Stimulated activated memory B cell treated with anti-CD40 and anti-IgM and Interleukin-4, amounts not matched to agents 10 μg/mL and 1 μg/mL and 100 μg/mL, for 72 hours (primary cell): ENCODE data around the gene ATP10A.

Experiments used
- ATAC-seq: fragments of 150-1000 bp; cut with Tn5 transposase; 2 replicates; pipeline ENCODE4 v1.10.0; 2021
- H3K27ac Mint-ChIP-seq: one replicate; pipeline ENCODE4 v1.8.0; 2022; ENCODE audit warnings: mild to moderate bottlenecking, mixed read lengths
- H3K27me3 Mint-ChIP-seq: one replicate; pipeline ENCODE4 v1.8.0; 2022; ENCODE audit warnings: mixed read lengths
- H3K36me3 Mint-ChIP-seq: one replicate; pipeline ENCODE4 v1.8.0; 2022; ENCODE audit warnings: mixed read lengths
- H3K4me1 Mint-ChIP-seq: one replicate; pipeline ENCODE4 v1.8.0; 2022; ENCODE audit warnings: mixed read lengths
- H3K4me3 Mint-ChIP-seq: one replicate; pipeline ENCODE4 v1.8.0; 2022; ENCODE audit warnings: mild to moderate bottlenecking, moderate library complexity, mixed read lengths
- H3K9me3 Mint-ChIP-seq: one replicate; pipeline ENCODE4 v1.8.0; 2022; ENCODE audit warnings: mixed read lengths

Gene ATP10A, protein sequence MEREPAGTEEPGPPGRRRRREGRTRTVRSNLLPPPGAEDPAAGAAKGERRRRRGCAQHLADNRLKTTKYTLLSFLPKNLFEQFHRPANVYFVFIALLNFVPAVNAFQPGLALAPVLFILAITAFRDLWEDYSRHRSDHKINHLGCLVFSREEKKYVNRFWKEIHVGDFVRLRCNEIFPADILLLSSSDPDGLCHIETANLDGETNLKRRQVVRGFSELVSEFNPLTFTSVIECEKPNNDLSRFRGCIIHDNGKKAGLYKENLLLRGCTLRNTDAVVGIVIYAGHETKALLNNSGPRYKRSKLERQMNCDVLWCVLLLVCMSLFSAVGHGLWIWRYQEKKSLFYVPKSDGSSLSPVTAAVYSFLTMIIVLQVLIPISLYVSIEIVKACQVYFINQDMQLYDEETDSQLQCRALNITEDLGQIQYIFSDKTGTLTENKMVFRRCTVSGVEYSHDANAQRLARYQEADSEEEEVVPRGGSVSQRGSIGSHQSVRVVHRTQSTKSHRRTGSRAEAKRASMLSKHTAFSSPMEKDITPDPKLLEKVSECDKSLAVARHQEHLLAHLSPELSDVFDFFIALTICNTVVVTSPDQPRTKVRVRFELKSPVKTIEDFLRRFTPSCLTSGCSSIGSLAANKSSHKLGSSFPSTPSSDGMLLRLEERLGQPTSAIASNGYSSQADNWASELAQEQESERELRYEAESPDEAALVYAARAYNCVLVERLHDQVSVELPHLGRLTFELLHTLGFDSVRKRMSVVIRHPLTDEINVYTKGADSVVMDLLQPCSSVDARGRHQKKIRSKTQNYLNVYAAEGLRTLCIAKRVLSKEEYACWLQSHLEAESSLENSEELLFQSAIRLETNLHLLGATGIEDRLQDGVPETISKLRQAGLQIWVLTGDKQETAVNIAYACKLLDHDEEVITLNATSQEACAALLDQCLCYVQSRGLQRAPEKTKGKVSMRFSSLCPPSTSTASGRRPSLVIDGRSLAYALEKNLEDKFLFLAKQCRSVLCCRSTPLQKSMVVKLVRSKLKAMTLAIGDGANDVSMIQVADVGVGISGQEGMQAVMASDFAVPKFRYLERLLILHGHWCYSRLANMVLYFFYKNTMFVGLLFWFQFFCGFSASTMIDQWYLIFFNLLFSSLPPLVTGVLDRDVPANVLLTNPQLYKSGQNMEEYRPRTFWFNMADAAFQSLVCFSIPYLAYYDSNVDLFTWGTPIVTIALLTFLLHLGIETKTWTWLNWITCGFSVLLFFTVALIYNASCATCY (N-terminal part only)

GRCh38 chr15:25863111-25863967 lies at the start of gene ATP10A:
ATP10A (minus strand) TSS chr15:25863327; CDS start chr15:25863096, 231 bp downstream.
- H3K4me3 Mint-ChIP-seq, result peak within 1 kb of the TSS; percentile 69
- H3K4me1 Mint-ChIP-seq, result peaks cover 7% of the 10 kb centered on the region
- H3K27ac Mint-ChIP-seq, result no peak within 1 kb of the TSS
- H3K27me3 Mint-ChIP-seq, result peaks cover 69% of the 10 kb centered on the region
- H3K36me3 Mint-ChIP-seq, result no peaks in the 10 kb centered on the region
- no peak for ATAC-seq
- no peaks in the 10 kb centered on the region for H3K9me3 Mint-ChIP-seq

- H3K9me3 Mint-ChIP-seq, result peaks cover 9% of the 10 kb centered on the region
- ATAC-seq, result no peak
- H3K27ac Mint-ChIP-seq, result no peak overlapping the region
- H3K27me3 Mint-ChIP-seq, result no peaks in the 10 kb centered on the region
- H3K36me3 Mint-ChIP-seq, result no peaks in the 10 kb centered on the region
- no peaks in the 10 kb centered on the region for H3K4me1 Mint-ChIP-seq
- H3K4me3 Mint-ChIP-seq, result no peak overlapping the region
Measured at GRCh38 chr15:25912035-25912434, 48.9 kb upstream of the ATP10A start.

GRCh38 chr15:25910832-25911231 lies 47.7 kb upstream of the ATP10A start:
- no peak overlapping the region for H3K4me3 Mint-ChIP-seq
- H3K4me1 Mint-ChIP-seq, result no peaks in the 10 kb centered on the region
- no peaks in the 10 kb centered on the region for H3K36me3 Mint-ChIP-seq
- no peaks in the 10 kb centered on the region for H3K27me3 Mint-ChIP-seq
- H3K9me3 Mint-ChIP-seq, result peaks cover 9% of the 10 kb centered on the region
- H3K27ac Mint-ChIP-seq, result no peak overlapping the region
- no peak for ATAC-seq

DNA sequence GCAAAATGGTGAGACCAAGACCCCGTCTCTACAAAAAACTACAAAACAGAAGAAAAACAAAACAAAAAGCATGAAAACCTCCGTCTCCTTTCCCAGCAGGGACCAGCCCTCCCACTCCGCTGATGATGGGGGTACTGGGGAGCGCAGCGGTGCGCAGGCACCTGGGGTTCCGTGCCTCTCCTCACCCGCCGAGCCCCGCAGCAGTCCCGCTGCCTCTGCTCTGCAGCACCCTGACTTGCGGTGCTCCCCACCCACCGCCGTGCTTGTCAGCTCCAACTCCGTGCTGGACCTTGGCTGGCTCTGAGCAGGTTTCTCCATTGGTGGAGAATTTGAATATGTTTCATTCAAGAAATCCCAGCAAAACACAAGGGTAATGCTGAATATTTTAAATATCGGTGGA lies 46.7 kb upstream of the ATP10A start:
- Mint-ChIP-seq H3K4me1 (no peaks in the 10 kb centered on the region), H3K36me3 (no peaks in the 10 kb centered on the region), H3K4me3 (no peak overlapping the region), H3K27me3 (no peaks in the 10 kb centered on the region), H3K27ac (no peak overlapping the region), H3K9me3 (peaks cover 9% of the 10 kb centered on the region)
- no peak for ATAC-seq

- Mint-ChIP-seq H3K27ac (no peak overlapping the region), H3K9me3 (peaks cover 9% of the 10 kb centered on the region), H3K27me3 (no peaks in the 10 kb centered on the region), H3K36me3 (no peaks in the 10 kb centered on the region), H3K4me3 (no peak overlapping the region), H3K4me1 (no peaks in the 10 kb centered on the region)
- no peak for ATAC-seq
Measured at GRCh38 chr15:25909325-25909724, 46.2 kb upstream of the ATP10A start.

GRCh38 chr15:25905140-25905539 lies 42.0 kb upstream of the ATP10A start:
- Mint-ChIP-seq H3K4me3 (no peak overlapping the region), H3K27ac (no peak overlapping the region), H3K9me3 (no peaks in the 10 kb centered on the region), H3K36me3 (no peaks in the 10 kb centered on the region), H3K27me3 (peaks cover 7% of the 10 kb centered on the region), H3K4me1 (no peaks in the 10 kb centered on the region)
- ATAC-seq, result no peak

DNA sequence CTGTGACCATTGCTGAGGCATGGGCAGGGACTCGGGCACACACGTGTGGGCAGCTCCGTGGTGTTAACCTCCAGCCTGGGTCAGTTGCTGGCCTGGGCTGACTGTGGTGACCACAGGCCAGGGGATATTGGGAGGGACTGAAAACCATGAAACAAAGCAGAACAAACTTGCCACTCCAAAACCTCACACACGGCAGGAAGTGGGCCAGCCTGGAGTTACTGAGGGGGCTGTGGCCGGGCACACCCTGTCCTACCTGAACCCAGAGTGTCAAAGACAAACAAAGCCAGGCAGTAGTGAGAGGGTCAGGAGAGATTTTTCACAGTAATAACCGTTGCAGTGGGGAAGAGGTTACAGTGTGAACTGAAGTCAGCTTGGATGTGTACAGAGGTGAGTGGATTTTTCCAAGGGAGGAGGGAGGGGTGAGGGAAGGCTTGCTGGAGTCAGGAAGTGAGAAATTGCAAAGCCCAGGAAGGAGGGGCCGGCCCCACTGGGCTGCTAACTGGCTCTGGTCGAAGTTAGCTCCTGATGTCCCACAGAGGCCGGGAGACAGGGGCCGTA lies 40.0 kb upstream of the ATP10A start:
- H3K27me3 Mint-ChIP-seq, result peaks cover 7% of the 10 kb centered on the region
- H3K27ac Mint-ChIP-seq, result no peak overlapping the region
- no peaks in the 10 kb centered on the region for H3K36me3 Mint-ChIP-seq
- H3K4me3 Mint-ChIP-seq, result no peak overlapping the region
- H3K4me1 Mint-ChIP-seq, result no peaks in the 10 kb centered on the region
- peak; percentile 18 for ATAC-seq
- no peaks in the 10 kb centered on the region for H3K9me3 Mint-ChIP-seq

DNA sequence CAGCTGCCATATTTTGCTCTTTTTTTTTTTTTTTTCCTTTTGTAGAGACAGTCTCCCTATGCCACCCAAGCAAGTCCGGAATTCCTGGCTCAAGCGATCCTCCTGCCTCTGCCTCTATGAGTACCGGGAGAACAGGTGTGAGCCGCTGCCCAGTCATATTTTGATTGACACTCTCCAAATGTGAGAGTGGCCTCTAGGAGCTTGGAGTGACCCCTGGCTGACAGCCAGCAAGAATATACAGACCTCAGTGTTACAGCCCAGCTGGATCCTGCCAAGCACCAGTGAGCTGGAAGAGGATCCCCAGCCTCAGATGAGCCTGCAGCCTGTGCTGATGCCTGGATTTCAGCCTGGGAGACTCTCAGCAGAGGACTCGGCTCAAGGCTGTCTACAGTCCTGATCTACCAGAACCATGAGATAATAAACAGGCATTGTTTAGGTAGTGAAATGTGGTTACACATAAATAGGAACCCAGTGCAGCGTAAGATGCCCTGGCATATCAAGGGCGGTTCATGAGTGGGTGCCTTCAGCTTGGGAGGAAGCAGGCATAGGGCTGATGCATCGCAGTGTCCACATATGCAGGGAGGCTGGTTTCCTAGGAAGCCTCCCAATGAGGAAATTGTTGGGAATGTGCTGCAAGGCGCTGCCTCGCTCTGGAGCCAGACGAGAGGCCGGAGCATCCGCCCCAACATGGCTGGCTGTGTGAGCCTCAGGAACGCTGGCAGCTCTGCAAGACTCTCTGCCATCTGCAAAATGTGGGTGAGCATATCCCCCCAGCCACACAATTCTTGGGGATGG lies 38.9 kb upstream of the ATP10A start:
- H3K27ac Mint-ChIP-seq, result no peak overlapping the region
- no peaks in the 10 kb centered on the region for H3K4me1 Mint-ChIP-seq
- H3K9me3 Mint-ChIP-seq, result no peaks in the 10 kb centered on the region
- H3K27me3 Mint-ChIP-seq, result peaks cover 7% of the 10 kb centered on the region
- ATAC-seq, result no peak
- H3K4me3 Mint-ChIP-seq, result no peak overlapping the region
- H3K36me3 Mint-ChIP-seq, result no peaks in the 10 kb centered on the region

DNA sequence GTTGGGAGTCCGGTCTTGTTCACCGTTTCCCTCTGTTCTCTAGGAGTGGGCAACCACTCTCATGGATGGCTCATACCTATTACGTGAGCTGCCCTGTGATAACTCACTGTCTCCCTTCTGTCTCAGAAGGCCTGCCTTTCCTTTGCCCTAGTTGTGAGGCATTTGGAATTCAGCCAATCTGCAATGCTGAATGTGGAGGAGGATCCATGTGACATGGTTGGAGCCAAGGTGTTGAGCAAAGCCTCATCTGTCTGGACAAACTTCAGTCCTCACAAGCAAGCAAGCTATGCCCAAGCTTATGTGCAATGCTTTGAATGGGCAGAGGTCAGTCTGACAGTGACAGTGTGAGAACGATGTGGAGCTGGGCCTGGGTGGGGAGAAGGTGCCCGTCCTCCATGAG lies 37.8 kb upstream of the ATP10A start:
- no peaks in the 10 kb centered on the region for H3K36me3 Mint-ChIP-seq
- H3K27ac Mint-ChIP-seq, result no peak overlapping the region
- H3K4me3 Mint-ChIP-seq, result no peak overlapping the region
- H3K27me3 Mint-ChIP-seq, result peaks cover 7% of the 10 kb centered on the region
- no peaks in the 10 kb centered on the region for H3K9me3 Mint-ChIP-seq
- no peak for ATAC-seq
- no peaks in the 10 kb centered on the region for H3K4me1 Mint-ChIP-seq

- Mint-ChIP-seq H3K4me1 (no peaks in the 10 kb centered on the region), H3K36me3 (no peaks in the 10 kb centered on the region), H3K27me3 (peaks cover 10% of the 10 kb centered on the region), H3K27ac (no peak overlapping the region), H3K4me3 (no peak overlapping the region), H3K9me3 (no peaks in the 10 kb centered on the region)
- no peak for ATAC-seq
Measured at GRCh38 chr15:25900431-25900830, 37.3 kb upstream of the ATP10A start.

DNA sequence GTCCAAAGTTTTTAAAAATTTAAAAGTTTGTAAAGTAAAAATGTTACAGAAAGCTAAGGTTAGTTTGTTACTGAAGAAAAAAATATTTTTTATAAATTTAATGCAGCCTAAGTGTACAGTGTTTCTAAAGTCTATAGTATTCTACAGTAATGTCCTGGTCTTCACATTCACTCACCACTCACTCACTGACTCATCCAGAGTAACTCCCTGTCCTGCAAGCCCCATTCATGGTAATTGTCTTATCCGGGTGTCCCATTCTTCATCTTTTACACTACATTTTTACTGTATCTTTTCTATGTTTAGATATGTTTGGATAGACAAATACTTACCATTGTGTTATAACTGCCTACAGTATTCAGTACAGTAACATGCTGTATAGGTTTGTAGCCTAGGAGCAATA lies 36.7 kb upstream of the ATP10A start:
- Mint-ChIP-seq H3K36me3 (no peaks in the 10 kb centered on the region), H3K27ac (no peak overlapping the region), H3K9me3 (no peaks in the 10 kb centered on the region), H3K4me3 (no peak overlapping the region), H3K4me1 (no peaks in the 10 kb centered on the region), H3K27me3 (peaks cover 13% of the 10 kb centered on the region)
- no peak for ATAC-seq

DNA sequence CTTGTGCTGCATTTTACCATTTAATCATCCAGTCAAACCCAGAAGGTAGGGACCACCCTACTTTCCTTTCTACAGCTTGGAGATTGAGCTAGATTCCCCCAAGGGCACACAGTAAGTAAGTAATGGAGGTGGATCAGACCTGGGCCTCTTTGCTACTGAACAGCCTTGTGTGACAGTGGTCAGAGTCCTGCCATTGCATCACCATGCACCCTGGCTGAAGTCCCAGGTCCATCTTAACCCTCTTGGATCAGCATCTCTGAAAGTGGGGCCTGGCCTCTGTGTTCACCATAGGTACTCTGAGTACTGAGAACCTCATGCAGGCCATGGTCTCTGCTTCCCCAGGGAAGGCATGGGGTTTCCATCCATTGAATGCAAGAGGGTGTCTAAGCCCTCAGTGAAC lies 34.5 kb upstream of the ATP10A start:
- Mint-ChIP-seq H3K4me3 (no peak overlapping the region), H3K9me3 (no peaks in the 10 kb centered on the region), H3K27me3 (peaks cover 7% of the 10 kb centered on the region), H3K4me1 (no peaks in the 10 kb centered on the region), H3K27ac (no peak overlapping the region), H3K36me3 (no peaks in the 10 kb centered on the region)
- no peak for ATAC-seq

DNA sequence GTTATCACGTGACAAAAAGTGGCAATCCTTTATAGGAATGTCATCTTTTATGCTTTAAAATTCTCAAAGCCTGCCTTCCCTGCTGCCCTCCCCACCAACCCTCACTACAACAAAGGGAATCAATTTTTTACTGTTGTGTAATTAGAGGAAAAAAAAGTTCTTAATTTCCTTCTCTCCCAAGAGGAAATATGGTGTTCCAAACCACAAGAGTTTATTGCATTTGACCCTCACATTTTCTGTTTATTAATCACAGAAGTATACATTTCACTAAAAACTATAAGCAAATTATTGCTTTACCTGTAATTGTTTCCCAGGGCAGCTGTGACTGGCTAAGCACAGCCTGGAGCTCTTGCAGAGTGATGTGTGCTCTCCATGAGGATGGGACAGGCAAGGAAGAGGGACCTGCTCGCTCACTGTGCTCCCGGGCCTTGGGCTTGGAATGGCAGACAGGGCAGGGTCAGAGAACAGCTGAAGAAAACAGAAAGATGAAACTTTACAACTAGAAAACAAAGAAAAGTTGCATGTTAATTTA lies 31.3 kb upstream of the ATP10A start:
- Mint-ChIP-seq H3K27me3 (peaks cover 6% of the 10 kb centered on the region), H3K27ac (no peak overlapping the region), H3K36me3 (no peaks in the 10 kb centered on the region), H3K4me1 (no peaks in the 10 kb centered on the region), H3K4me3 (no peak overlapping the region), H3K9me3 (no peaks in the 10 kb centered on the region)
- no peak for ATAC-seq
